ENCODE results near the gene FRMD4A. TPM values are rescaled to one million over a fixed set of nuclear protein-coding genes. Genes with fewer than 3 reads are reported as not detected.
A peak's percentile ranks its signal among the peaks of the same experiment; 100 is the strongest.

FRMD4A gene
- total and polyA plus RNA-seq, 5 experiments from 2014 or later: 0.02 to 0.80 (median 0.31) TPM; not detected in 2

- Mint-ChIP-seq H3K4me1 (peaks cover 9 to 20% (median 18%) of the 10 kb centered on the region in 4 donors), H3K9me3 (no peaks in the 10 kb centered on the region), H3K36me3 (no peaks in the 10 kb centered on the region), H3K4me3 (no peak overlapping the region), H3K27me3 (peaks cover 30 to 85% (median 43%) of the 10 kb centered on the region in 5 donors), H3K27ac (no peak overlapping the region)
- DNase-seq (no peak), ATAC-seq (no peak)
- POLR2A ChIA-PET: no interaction called here
These were observed 627.5 kb downstream of the FRMD4A start for GRCh38 chr10:13703101-13703818.

- ATAC-seq (no peak), DNase-seq (no peak)
- Mint-ChIP-seq H3K4me3 (no peak overlapping the region), H3K9me3 (no peaks in the 10 kb centered on the region), H3K27ac (no peak overlapping the region), H3K27me3 (peaks cover 19 to 68% (median 35%) of the 10 kb centered on the region in 5 donors), H3K36me3 (no peaks in the 10 kb centered on the region), H3K4me1 (peaks cover 0 to 3% (median 0%) of the 10 kb centered on the region in 4 donors)
- POLR2A ChIA-PET: no interaction called here
These were observed 629.4 kb downstream of the FRMD4A start for GRCh38 chr10:13701157-13701919.

DNA sequence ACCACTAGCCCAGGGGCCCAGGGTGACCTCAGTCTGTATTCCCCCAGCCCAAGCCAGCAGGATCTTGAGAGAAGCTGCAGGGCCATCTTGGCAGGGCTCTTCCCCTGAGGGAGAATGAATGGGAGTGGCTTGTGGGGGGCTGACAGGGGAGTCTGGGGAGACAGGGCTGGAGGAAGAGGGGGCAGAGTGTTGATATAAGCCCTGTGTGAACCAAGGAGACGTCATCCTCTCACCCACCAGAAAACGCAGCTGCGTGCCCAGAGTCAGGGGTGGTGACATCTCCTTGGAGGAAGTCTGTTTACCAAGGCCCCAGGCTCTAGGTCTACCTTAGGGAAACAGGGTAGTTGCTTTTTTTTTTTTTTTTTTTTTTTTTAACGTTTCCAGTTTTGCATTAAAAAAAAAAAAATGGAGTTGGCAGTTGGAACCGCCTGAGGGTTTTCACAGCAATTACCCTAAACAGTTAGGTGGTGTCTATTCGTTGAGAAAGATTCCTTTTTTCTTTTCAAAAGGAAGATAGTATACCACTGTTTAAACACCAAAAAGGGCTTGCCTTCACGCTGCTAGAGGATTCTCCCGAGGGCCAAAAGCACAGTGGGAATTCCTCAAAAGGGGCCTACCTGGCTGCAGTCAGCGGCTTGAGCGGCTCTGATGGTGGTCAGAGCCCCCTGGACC is 630.1 kb downstream of the FRMD4A start:
- POLR2A ChIA-PET: no interaction called here
- Mint-ChIP-seq H3K9me3 (no peaks in the 10 kb centered on the region), H3K36me3 (no peaks in the 10 kb centered on the region), H3K4me3 (no peak overlapping the region), H3K27ac (no peak overlapping the region), H3K27me3 (peaks cover 17 to 68% (median 29%) of the 10 kb centered on the region in 5 donors), H3K4me1 (peaks cover 0 to 3% (median 0%) of the 10 kb centered on the region in 4 donors)
- ATAC-seq (no peak), DNase-seq (no peak)

DNA sequence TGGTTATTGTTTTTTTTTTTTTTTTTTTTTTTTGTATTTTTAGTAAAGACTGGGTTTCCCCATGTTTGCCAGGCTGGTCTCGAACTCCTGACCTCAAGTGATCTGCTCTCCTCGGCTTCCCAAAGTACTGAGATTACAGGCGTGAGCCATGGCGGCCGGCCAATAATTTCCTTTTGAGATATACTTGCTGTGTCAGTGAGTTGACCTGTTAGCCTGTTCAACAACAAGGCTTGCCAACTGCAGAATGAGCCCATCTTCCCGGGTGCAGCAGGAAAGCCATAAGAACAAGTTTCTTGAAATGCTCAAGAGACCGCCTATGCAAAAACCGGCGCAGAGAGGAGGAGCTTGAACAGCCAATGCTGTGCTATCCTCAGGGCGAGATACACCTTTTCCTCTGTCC is 631.5 kb downstream of the FRMD4A start:
- Mint-ChIP-seq H3K4me1 (no peaks in the 10 kb centered on the region), H3K4me3 (no peak overlapping the region), H3K27me3 (peaks cover 7 to 54% (median 17%) of the 10 kb centered on the region in 5 donors), H3K9me3 (no peaks in the 10 kb centered on the region), H3K36me3 (no peaks in the 10 kb centered on the region), H3K27ac (no peak overlapping the region)
- DNase-seq (no peak), ATAC-seq (no peak)
- POLR2A ChIA-PET: no interaction called here

GRCh38 chr10:13698217-13698616 is 632.5 kb downstream of the FRMD4A start:
- no peak for DNase-seq
- ATAC-seq: no peak
- H3K36me3 Mint-ChIP-seq: no peaks in the 10 kb centered on the region
- H3K4me3 Mint-ChIP-seq: no peak overlapping the region
- POLR2A ChIA-PET: no interaction called here
- H3K27me3 Mint-ChIP-seq: peaks cover 3 to 44% (median 14%) of the 10 kb centered on the region in 5 donors
- H3K27ac Mint-ChIP-seq: no peak overlapping the region
- no peaks in the 10 kb centered on the region for H3K9me3 Mint-ChIP-seq
- no peaks in the 10 kb centered on the region for H3K4me1 Mint-ChIP-seq

DNA sequence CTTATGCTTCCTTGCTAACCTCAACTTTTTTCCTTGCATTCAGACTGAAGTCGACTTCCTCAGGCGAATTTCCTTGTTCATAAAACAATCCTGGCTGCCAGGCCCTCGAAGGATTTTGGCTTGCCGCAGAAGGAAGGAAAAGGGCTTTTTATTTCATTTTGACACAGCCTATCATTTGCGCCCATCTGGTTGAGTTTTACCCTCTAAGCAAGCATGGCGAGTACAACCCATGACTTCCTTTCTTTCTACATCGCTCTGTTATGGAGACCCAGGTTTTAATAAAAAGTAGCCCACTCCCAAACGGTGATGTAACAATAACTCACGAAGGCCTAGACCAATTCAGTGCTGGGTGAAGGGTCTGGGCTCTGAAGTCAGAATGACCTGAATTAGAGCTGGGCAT is 634.7 kb downstream of the FRMD4A start:
- peaks cover 0 to 22% (median 4%) of the 10 kb centered on the region in 5 donors for H3K27me3 Mint-ChIP-seq
- POLR2A ChIA-PET: no interaction called here
- no peak for ATAC-seq
- no peaks in the 10 kb centered on the region for H3K36me3 Mint-ChIP-seq
- no peaks in the 10 kb centered on the region for H3K9me3 Mint-ChIP-seq
- no peak for DNase-seq
- no peak overlapping the region for H3K27ac Mint-ChIP-seq
- no peak overlapping the region for H3K4me3 Mint-ChIP-seq
- H3K4me1 Mint-ChIP-seq: no peaks in the 10 kb centered on the region

DNA sequence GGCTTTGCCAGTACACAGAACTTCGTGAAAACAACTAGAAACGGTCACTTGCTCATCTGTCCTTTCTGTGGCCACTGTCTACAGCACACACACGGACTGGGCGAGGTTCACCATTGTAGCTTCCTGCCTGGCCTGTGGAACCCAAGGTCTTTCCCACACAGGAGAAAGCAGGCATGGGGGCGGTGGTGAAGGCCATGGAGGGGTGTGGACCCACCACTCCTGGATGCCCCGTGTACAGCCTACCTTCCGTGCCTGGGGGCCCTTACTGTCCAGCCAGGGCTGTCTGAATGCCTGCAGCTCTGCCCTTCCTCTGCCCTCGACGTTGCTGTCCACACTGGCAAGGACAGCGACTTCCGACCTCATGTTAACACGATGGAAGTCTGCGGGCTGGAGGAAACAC is 635.1 kb downstream of the FRMD4A start:
- H3K4me1 Mint-ChIP-seq: no peaks in the 10 kb centered on the region
- POLR2A ChIA-PET: no interaction called here
- no peaks in the 10 kb centered on the region for H3K9me3 Mint-ChIP-seq
- H3K4me3 Mint-ChIP-seq: no peak overlapping the region
- DNase-seq (no peak), ATAC-seq (no peak)
- no peak overlapping the region for H3K27ac Mint-ChIP-seq
- no peaks in the 10 kb centered on the region for H3K36me3 Mint-ChIP-seq
- H3K27me3 Mint-ChIP-seq: peaks cover 0 to 22% (median 4%) of the 10 kb centered on the region in 5 donors

GRCh38 chr10:13693783-13694700 is 636.7 kb downstream of the FRMD4A start:
- H3K27me3 Mint-ChIP-seq: peaks cover 0 to 7% (median 1%) of the 10 kb centered on the region in 5 donors
- H3K4me1 Mint-ChIP-seq: no peaks in the 10 kb centered on the region
- H3K36me3 Mint-ChIP-seq: no peaks in the 10 kb centered on the region
- no peak for ATAC-seq
- no peak for DNase-seq
- POLR2A ChIA-PET: no interaction called here
- no peak overlapping the region for H3K4me3 Mint-ChIP-seq
- no peak overlapping the region for H3K27ac Mint-ChIP-seq
- no peaks in the 10 kb centered on the region for H3K9me3 Mint-ChIP-seq

- Mint-ChIP-seq H3K9me3 (no peaks in the 10 kb centered on the region), H3K36me3 (no peaks in the 10 kb centered on the region), H3K27ac (no peak overlapping the region), H3K4me1 (no peaks in the 10 kb centered on the region), H3K27me3 (peaks cover 0 to 2% (median 0%) of the 10 kb centered on the region in 5 donors), H3K4me3 (no peak overlapping the region)
- POLR2A ChIA-PET: no interaction called here
- ATAC-seq (no peak), DNase-seq (no peak)
These were observed 640.4 kb downstream of the FRMD4A start for GRCh38 chr10:13690281-13690825.

DNA sequence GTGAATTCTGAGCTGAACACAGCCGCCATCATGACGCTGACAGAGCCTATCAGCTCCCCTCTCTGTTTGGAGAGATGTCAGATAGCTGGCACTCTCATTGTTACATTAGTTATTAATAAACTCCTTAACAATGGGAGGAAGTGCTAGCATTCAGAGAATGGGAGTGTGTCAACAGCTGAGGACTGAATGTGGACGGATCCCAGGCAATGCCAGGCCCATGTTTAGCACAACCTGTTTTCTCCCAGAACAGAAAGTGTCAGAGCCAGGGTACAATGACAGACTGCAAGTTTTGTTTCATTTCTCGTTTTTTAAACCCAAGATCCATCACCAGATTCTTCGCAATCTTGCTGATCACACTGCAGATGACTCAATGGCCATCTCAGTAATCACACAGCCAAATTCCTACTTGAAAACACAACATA is 644.4 kb downstream of the FRMD4A start:
- Mint-ChIP-seq H3K27ac (peak overlapping the region in 2 of 10 donors; percentile 11 to 63), H3K4me1 (no peaks in the 10 kb centered on the region), H3K4me3 (no peak overlapping the region), H3K9me3 (no peaks in the 10 kb centered on the region), H3K36me3 (no peaks in the 10 kb centered on the region), H3K27me3 (peaks cover 0 to 13% (median 7%) of the 10 kb centered on the region in 5 donors)
- DNase-seq (no peak), ATAC-seq (no peak)
- POLR2A ChIA-PET: no interaction called here

DNA sequence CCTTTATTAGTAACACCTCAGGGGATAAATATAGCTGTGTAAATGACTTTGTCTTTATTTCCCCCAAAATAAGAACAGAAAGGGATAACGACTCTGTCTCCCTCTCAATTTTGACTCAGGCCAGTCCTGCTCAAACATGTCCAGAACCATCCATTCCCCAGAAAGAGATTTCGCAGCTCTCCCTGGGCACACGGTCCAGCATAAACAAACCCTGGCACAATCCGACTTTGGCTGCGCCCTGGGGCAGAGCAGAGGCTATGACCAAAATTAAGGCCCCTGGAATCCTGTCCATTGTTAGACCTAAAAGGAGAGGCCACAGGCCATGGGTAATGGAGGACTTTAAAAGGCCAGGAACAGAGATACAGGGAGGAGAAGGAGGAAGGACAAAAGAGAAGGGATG is 644.8 kb downstream of the FRMD4A start:
- Mint-ChIP-seq H3K4me1 (no peaks in the 10 kb centered on the region), H3K27ac (no peak overlapping the region)
- POLR2A ChIA-PET: no interaction called here

GRCh38 chr10:13684806-13685482 is 645.8 kb downstream of the FRMD4A start:
- POLR2A ChIA-PET: no interaction called here
- Mint-ChIP-seq H3K27me3 (peaks cover 6 to 24% (median 14%) of the 10 kb centered on the region in 5 donors), H3K4me1 (no peaks in the 10 kb centered on the region), H3K27ac (no peak overlapping the region), H3K4me3 (no peak overlapping the region), H3K36me3 (no peaks in the 10 kb centered on the region), H3K9me3 (no peaks in the 10 kb centered on the region)
- no peak for DNase-seq
- ATAC-seq: no peak

More for the DNA sequence above, 644.8 kb downstream of the FRMD4A start:
- ATAC-seq: no peak
- DNase-seq: no peak
- no peaks in the 10 kb centered on the region for H3K36me3 Mint-ChIP-seq
- no peak overlapping the region for H3K4me3 Mint-ChIP-seq
- H3K27me3 Mint-ChIP-seq: peaks cover 4 to 17% (median 12%) of the 10 kb centered on the region in 5 donors
- H3K9me3 Mint-ChIP-seq: no peaks in the 10 kb centered on the region

Data from naive thymus-derived CD8-positive, alpha-beta T cell (primary cell).